ENCODE data around the gene TTC17.

Gene TTC17

DNA sequence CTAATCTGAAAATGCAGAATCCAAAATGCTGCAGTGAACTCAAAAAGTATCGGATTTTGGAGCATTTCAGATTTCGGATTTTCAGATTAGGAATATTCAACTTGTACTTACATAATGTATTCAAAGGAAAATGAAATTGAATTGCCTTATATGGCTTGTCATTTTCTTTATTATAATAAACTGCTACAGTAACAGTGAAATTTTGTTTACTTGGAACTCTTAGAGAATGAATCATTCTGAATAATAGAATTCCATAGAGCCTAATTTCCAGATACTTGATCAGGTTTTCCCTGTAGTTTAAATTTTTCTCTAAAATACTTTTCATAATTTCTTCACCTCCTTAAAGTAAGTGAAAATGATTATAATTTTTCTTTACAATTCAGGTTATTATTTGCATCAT is 17.3 kb downstream of the TTC17 start:
- H3K27ac ChIP-seq, result no peak overlapping the region
- TF ChIP-seq, protein P1, sequence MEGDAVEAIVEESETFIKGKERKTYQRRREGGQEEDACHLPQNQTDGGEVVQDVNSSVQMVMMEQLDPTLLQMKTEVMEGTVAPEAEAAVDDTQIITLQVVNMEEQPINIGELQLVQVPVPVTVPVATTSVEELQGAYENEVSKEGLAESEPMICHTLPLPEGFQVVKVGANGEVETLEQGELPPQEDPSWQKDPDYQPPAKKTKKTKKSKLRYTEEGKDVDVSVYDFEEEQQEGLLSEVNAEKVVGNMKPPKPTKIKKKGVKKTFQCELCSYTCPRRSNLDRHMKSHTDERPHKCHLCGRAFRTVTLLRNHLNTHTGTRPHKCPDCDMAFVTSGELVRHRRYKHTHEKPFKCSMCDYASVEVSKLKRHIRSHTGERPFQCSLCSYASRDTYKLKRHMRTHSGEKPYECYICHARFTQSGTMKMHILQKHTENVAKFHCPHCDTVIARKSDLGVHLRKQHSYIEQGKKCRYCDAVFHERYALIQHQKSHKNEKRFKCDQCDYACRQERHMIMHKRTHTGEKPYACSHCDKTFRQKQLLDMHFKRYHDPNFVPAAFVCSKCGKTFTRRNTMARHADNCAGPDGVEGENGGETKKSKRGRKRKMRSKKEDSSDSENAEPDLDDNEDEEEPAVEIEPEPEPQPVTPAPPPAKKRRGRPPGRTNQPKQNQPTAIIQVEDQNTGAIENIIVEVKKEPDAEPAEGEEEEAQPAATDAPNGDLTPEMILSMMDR (IDR thresholded peaks at IDR 0.05), result no peak
- no peak for TF ChIP-seq ZFX (IDR thresholded peaks at IDR 0.05; ENCODE audit: borderline replicate concordance)

DNA sequence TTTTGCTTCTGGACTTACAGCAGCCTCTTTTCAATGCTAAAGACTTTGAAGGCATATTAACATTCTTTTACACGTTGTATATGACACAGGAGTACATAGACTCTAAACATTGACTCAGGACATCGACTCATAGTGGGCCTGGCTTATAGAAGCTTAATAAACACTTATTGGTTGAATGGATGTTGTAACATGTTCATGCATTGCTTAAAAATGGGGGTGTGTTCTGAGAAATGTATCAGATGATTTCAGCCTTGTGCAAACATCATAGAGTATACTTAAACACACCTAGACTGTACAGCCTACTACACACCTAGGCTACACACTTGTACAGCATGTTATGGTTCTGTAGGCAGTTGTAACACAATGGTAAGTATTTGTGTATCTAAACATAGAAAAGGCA is 17.9 kb downstream of the TTC17 start:
- TF ChIP-seq ZFX (IDR thresholded peaks at IDR 0.05; ENCODE audit: borderline replicate concordance), result no peak
- TF ChIP-seq, protein P1 (IDR thresholded peaks at IDR 0.05), result no peak
- H3K27ac ChIP-seq, result no peak overlapping the region

DNA sequence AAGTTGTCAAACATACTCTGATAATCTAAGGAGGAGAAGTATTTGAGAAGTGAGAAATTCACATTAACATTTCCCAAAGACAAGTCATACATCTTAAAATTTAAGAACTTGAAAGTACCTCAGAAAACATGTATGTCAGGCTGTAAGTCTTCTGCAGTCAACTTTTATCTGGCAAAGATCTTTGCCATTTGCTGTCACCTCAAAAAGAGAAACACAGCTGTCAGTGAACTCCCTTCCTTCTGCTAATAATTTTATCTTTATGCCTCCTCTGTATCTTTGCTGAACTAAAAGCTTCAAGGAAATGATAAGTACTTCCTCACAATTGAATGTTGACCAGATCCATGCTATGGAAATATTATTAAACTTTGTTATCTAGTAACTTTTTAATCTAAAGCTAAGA is 18.7 kb downstream of the TTC17 start:
- H3K27ac ChIP-seq, result no peak overlapping the region
- TF ChIP-seq, protein P1 (IDR thresholded peaks at IDR 0.05), result no peak
- no peak for TF ChIP-seq ZFX (IDR thresholded peaks at IDR 0.05; ENCODE audit: borderline replicate concordance)

DNA sequence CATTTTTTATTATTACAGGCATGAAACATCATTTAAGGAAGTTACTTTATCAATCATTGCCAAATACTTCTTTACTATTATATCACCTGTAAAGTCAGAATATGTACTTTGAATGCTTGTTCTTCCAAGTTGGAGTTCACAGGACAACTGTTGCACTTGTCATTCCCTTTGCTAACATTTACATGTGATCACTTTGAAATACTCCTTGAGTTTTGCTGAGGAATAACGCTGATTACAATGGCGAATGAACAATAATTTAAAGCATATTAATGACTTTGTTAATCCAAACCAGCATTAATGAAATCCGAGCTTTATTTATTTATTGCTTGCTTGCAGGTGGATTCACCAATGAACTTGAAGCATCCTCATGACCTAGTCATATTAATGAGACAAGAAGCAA is 20.2 kb downstream of the TTC17 start:
- TF ChIP-seq, protein P1 (IDR thresholded peaks at IDR 0.05), result no peak
- no peak for TF ChIP-seq ZFX (IDR thresholded peaks at IDR 0.05; ENCODE audit: borderline replicate concordance)
- H3K27ac ChIP-seq, result no peak overlapping the region

DNA sequence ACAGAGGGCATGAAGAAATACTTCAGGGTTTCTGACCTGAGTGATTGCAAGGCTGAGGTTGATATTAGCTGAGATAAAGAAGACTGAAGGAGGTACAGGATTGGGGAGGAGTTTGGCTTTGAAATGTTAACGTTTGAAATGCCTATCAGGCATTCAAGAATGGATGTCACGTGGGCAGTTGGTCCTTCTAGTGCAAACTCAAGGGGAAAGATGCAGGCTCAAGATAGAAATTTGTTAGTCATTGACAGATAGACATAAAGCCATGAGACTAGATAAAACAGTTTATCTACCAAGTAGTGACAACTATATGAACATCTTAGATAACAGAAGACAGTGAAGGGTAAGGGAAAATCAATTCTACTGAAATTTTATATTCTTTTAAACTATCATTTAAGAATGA is 23.1 kb downstream of the TTC17 start:
- TF ChIP-seq ZFX (IDR thresholded peaks at IDR 0.05; ENCODE audit: borderline replicate concordance), result no peak
- TF ChIP-seq, protein P1 (IDR thresholded peaks at IDR 0.05), result no peak
- H3K27ac ChIP-seq, result no peak overlapping the region

DNA sequence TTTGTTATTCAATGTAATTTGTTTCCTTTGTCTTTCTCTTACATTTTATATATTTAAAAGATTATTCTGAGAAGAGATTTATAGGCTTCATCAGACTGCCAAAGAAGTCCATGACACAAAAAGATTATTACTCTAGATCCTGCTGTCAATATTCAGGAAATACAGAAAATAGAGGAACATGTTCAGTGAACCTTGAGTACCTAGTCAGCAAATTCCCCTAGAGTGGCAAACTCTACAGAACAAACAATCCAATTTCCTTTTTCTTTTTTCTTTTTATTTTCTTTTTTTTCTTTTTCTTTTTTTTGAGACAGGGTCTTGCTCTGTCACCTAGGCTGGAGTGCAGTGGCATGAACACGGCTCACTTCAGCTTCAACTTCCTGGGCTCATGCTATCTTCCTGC is 23.9 kb downstream of the TTC17 start:
- no peak for TF ChIP-seq ZFX (IDR thresholded peaks at IDR 0.05; ENCODE audit: borderline replicate concordance)
- TF ChIP-seq, protein P1 (IDR thresholded peaks at IDR 0.05), result no peak
- no peak overlapping the region for H3K27ac ChIP-seq

DNA sequence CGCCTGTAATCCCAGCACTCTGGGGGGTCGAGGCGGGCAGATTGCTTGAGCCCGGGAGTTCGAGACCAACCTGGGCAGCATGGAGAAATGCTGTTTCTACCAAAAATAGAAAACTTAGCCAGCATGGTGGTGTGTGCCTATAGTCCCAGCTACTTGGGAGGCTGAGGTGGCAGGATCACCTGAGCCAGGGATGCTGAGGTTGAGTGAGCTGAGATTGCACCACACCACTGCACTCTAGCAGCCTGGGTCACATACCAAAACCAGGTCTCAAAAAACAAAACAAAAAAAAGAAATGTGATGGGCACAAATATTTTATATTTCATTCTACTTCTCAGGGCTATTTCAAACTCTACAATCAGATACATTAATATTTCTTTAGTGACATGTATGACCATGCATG is 25.7 kb downstream of the TTC17 start:
- TF ChIP-seq, protein P1 (IDR thresholded peaks at IDR 0.05), result no peak
- TF ChIP-seq ZFX (IDR thresholded peaks at IDR 0.05; ENCODE audit: borderline replicate concordance), result no peak
- no peak overlapping the region for H3K27ac ChIP-seq

All from 22Rv1 (cell line).